SK-N-SH (cell line): ENCODE results near the gene MYNN. TPM values are rescaled to one million over a fixed set of nuclear protein-coding genes. Genes with fewer than 3 reads are reported as not detected.

Experiments
- CTCF ChIA-PET: fragments of 300-600, 350-600 bp; formaldehyde crosslinking; extraction: SDS; loops from one replicate; lab custom pipeline; 2021; lab: Yijun Ruan, JAX
- POLR2A ChIA-PET: fragments of 350-600 bp; sonication (Branson Sonifier 250); formaldehyde crosslinking; extraction: SDS; loops from one replicate; lab custom pipeline; 2020; ENCODE audit warnings: antibody characterized with exemption, inconsistent platforms; lab: Yijun Ruan, JAX
- DNase-seq: peaks from one replicate; pipeline ENCODE4 v3.0.0; 2012
- H2AFZ ChIP-seq: fragments of 200-600 bp; sonication (generic); 2 replicates; pipeline ENCODE4 v1.8.1; 2016; ENCODE audit warnings: antibody characterized with exemption, mild to moderate bottlenecking, low read depth
- H3F3A ChIP-seq: fragments of 200-600 bp; sonication (generic); replicated peaks from 2 replicates; pipeline ENCODE3; 2016; ENCODE audit warnings: antibody characterized with exemption, mild to moderate bottlenecking; ENCODE audit not compliant: insufficient read depth
- H3K27ac ChIP-seq, 2 experiments: fragments of 200-500 bp in 1 of 2; fragments of 200-600 bp in 1 of 2; sonication (Bioruptor generic) in 1 of 2; sonication (generic), shearing (Covaris generic) in 1 of 2; 2 replicates each; pipeline versions ENCODE4 v1.5.1 to v1.6.1; 2014 to 2016; ENCODE audit warnings: low read depth in 2 of 2, inconsistent platforms in 1 of 2, low read length in 1 of 2, mild to moderate bottlenecking in 1 of 2, mixed read lengths in 1 of 2
- H3K27me3 ChIP-seq: fragments of 200-600 bp; sonication (generic), shearing (Covaris generic); 2 replicates; pipeline ENCODE4 v1.6.1; 2016; ENCODE audit warnings: mixed run types; ENCODE audit not compliant: insufficient read depth
- H3K36me3 ChIP-seq, 2 experiments: fragments of 200-500 bp in 1 of 2; fragments of 200-600 bp in 1 of 2; sonication (Bioruptor generic) in 1 of 2; sonication (generic) in 1 of 2; replicated peaks in 1 of 2; 2 replicates each; pipeline versions ENCODE3 to v1.5.1; 2014 to 2016; ENCODE audit warnings: low read length in 1 of 2, mild to moderate bottlenecking in 1 of 2; ENCODE audit not compliant: insufficient read depth in 2 of 2, control insufficient read depth in 1 of 2
- H3K4me1 ChIP-seq, 2 experiments: fragments of 200-500 bp in 1 of 2; fragments of 200-600 bp in 1 of 2; sonication (Bioruptor generic) in 1 of 2; sonication (generic), shearing (Covaris generic) in 1 of 2; 2 replicates each; pipeline versions ENCODE4 v1.5.1 to v1.6.1; 2014 to 2016; ENCODE audit warnings: low read depth in 1 of 2, low read length in 1 of 2, mixed run types in 1 of 2; ENCODE audit not compliant: insufficient read depth in 2 of 2, control insufficient read depth in 1 of 2
- H3K4me2 ChIP-seq: fragments of 200-600 bp; sonication (generic), shearing (Covaris generic); 2 replicates; pipeline ENCODE4 v1.6.1; 2017; ENCODE audit warnings: mixed run types
- H3K4me3 ChIP-seq, 2 experiments: fragments of 200-500 bp in 1 of 2; fragments of 200-600 bp in 1 of 2; sonication (Bioruptor generic) in 1 of 2; sonication (generic), shearing (Covaris generic) in 1 of 2; 2 replicates each; pipeline versions ENCODE4 v1.5.1 to v1.8.1; 2014 to 2016; ENCODE audit warnings: low read depth in 2 of 2, inconsistent platforms in 1 of 2, low read length in 1 of 2, mild to moderate bottlenecking in 1 of 2, mixed read lengths in 1 of 2, moderate library complexity in 1 of 2
- H3K79me2 ChIP-seq: fragments of 200-600 bp; sonication (generic); 2 replicates; pipeline ENCODE4 v1.8.1; 2017; ENCODE audit warnings: mild to moderate bottlenecking; ENCODE audit not compliant: insufficient read depth
- H3K9ac ChIP-seq: fragments of 200-600 bp; sonication (generic); 2 replicates; pipeline ENCODE4 v1.6.1; 2017; ENCODE audit warnings: mixed run types
- H3K9me2 ChIP-seq: fragments of 200-600 bp; sonication (generic); 2 replicates; pipeline ENCODE4 v1.6.1; 2017; ENCODE audit warnings: mixed run types
- H3K9me3 ChIP-seq: fragments of 200-600 bp; sonication (generic); 2 replicates; pipeline ENCODE4 v1.6.1; 2017; ENCODE audit warnings: mixed run types, mild to moderate bottlenecking, moderate library complexity
- H4K20me1 ChIP-seq: fragments of 200-600 bp; sonication (generic); 2 replicates; pipeline ENCODE4 v1.6.1; 2017; ENCODE audit warnings: mild to moderate bottlenecking, mixed run types; ENCODE audit not compliant: insufficient read depth
- CHD2 ChIP-seq: fragments of 150-350 bp; IDR thresholded peaks from 2 replicates; pipeline ENCODE4 v1.6.1; 2018; ENCODE audit warnings: low read length; ENCODE audit not compliant: partially characterized antibody
- ELF1 ChIP-seq: IDR thresholded peaks from 2 replicates; pipeline ENCODE4 v1.4.0; 2012
- EZH2phosphoT487 ChIP-seq: fragments of 200-600 bp; sonication (generic); IDR thresholded peaks from 2 replicates; pipeline ENCODE4 v1.6.1; 2017; ENCODE audit warnings: low read depth, mixed run types, mild to moderate bottlenecking, antibody characterized with exemption, moderate library complexity, borderline replicate concordance
- FOSL2 ChIP-seq: IDR thresholded peaks from 2 replicates; pipeline ENCODE4 v1.4.0; 2012; ENCODE audit warnings: low read depth, mild to moderate bottlenecking, moderate library complexity, borderline replicate concordance
- FOXJ3 ChIP-seq: sonication (generic); formaldehyde crosslinking; IDR thresholded peaks from 2 replicates; pipeline ENCODE4 v1.5.1; 2020; ENCODE audit warnings: mild to moderate bottlenecking, missing genetic modification reagents
- FOXM1 ChIP-seq: IDR thresholded peaks from 2 replicates; pipeline ENCODE4 v1.4.0; 2012; ENCODE audit warnings: low read depth, mild to moderate bottlenecking
- GABPA ChIP-seq: IDR thresholded peaks from 2 replicates; pipeline ENCODE4 v1.4.0; 2012; ENCODE audit warnings: low read depth, mild to moderate bottlenecking
- GATA2 ChIP-seq: sonication (generic); formaldehyde crosslinking; IDR thresholded peaks from 2 replicates; pipeline ENCODE4 v1.5.0; 2020; ENCODE audit warnings: mild to moderate bottlenecking, missing genetic modification reagents
- POLR2AphosphoS5 ChIP-seq: IDR thresholded peaks from 2 replicates; pipeline ENCODE4 v1.6.1; 2012; ENCODE audit warnings: low read depth, low read length
- RCOR1 ChIP-seq: fragments of 150-350 bp; IDR thresholded peaks from 2 replicates; pipeline ENCODE4 v1.6.1; 2017; ENCODE audit warnings: antibody characterized with exemption, low read length
- RFX5 ChIP-seq: IDR thresholded peaks from 2 replicates; pipeline ENCODE4 v1.6.1; 2012; ENCODE audit warnings: mild to moderate bottlenecking, improper control_type of control experiment, low read length
- TAF1 ChIP-seq: IDR thresholded peaks from 2 replicates; pipeline ENCODE4 v1.6.1; 2012; ENCODE audit warnings: low read depth, mild to moderate bottlenecking, low read length, moderate library complexity, borderline replicate concordance
- TCF12 ChIP-seq: IDR thresholded peaks from 2 replicates; pipeline ENCODE4 v1.4.0; 2012
- TEAD4 ChIP-seq: IDR thresholded peaks from 2 replicates; pipeline ENCODE4 v1.4.0; 2012; ENCODE audit warnings: mild to moderate bottlenecking, borderline replicate concordance; ENCODE audit not compliant: insufficient read depth
- YY1 ChIP-seq: IDR thresholded peaks from 2 replicates; pipeline ENCODE4 v1.4.0; 2012; ENCODE audit warnings: low read depth, mild to moderate bottlenecking
- WGBS: methylation state at CpG from one replicate; pipeline ENCODE4 v1.1.6; 2017; ENCODE audit warnings: low lambda C conversion rate; 5-methylcytosine and 5-hydroxymethylcytosine counted together
- polyA plus RNA-seq, 3 experiments: library from polyadenylated mRNA; depleted of rRNA; stranded (reverse); fragments of >200 nt; gene quantifications; 2 replicates each; pipeline ENCODE4 v1.2.3, GENCODE V29; 2012
- TF ChIP-seq, protein P1 (sequence below): IDR thresholded peaks from 2 replicates; pipeline ENCODE4 v1.4.0; 2012; ENCODE audit warnings: low read depth, borderline replicate concordance
- TF ChIP-seq, protein P2 (sequence below): fragments of 150-350 bp; IDR thresholded peaks from 2 replicates; pipeline ENCODE4 v1.6.1; 2017; ENCODE audit warnings: antibody characterized with exemption, low read length, low read depth, borderline replicate concordance
- TF ChIP-seq, protein P3 (sequence below): IDR thresholded peaks from 2 replicates; pipeline ENCODE4; 2012
- TF ChIP-seq, protein P4 (sequence below): fragments of 150-350 bp; IDR thresholded peaks from 2 replicates; pipeline ENCODE4 v1.6.1; 2016; ENCODE audit warnings: mild to moderate bottlenecking, low read depth, low read length

The MYNN gene
- polyA plus RNA-seq, 1 of the 3 experiments (the other 2 are of a cell fraction): 9.7 TPM

DNA sequence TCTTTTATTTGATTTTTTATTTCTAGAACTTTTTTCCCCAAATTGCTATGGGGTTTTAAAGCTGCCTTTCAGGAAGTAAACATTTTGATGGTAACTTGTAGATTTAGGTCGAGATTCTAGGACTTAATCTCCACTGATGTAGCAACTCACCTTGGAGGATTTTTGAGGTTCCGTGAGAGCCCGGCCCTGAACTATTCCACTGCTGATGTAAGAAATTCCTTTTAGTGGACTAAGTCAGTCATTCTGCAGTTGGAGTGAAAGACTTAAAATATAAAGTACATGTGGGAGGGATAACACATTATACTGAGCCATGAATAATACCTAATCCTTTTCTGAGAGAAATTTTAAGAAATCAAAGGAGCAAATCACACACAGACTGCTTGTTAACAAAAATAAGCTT, 52.1 kb downstream of the MYNN start:
- Histone ChIP-seq H3K36me3 (no peaks in the 10 kb centered on the region), H3F3A (no peaks in the 10 kb centered on the region), H3K4me2 (no peak overlapping the region), H3K4me3 (no peak overlapping the region), H3K27ac (no peak overlapping the region), H3K9me2 (no peaks in the 10 kb centered on the region), H3K9ac (no peak overlapping the region), H3K79me2 (no peaks in the 10 kb centered on the region), H3K27me3 (no peaks in the 10 kb centered on the region), H2AFZ (no peak overlapping the region), H3K9me3 (no peaks in the 10 kb centered on the region; the same call in 1 of the 2 replicates), H4K20me1 (no peaks in the 10 kb centered on the region), H3K4me1 (no peaks in the 10 kb centered on the region; a peak in 1 of 4 replicates)
- no peak for TF ChIP-seq TEAD4
- no peak for TF ChIP-seq ELF1
- TF ChIP-seq CHD2: no peak
- no peak for TF ChIP-seq RFX5
- TF ChIP-seq TCF12: no peak
- TF ChIP-seq YY1: no peak
- TF ChIP-seq POLR2AphosphoS5: no peak
- TF ChIP-seq, protein P1, sequence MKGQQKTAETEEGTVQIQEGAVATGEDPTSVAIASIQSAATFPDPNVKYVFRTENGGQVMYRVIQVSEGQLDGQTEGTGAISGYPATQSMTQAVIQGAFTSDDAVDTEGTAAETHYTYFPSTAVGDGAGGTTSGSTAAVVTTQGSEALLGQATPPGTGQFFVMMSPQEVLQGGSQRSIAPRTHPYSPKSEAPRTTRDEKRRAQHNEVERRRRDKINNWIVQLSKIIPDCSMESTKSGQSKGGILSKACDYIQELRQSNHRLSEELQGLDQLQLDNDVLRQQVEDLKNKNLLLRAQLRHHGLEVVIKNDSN: no peak
- TF ChIP-seq, protein P2, sequence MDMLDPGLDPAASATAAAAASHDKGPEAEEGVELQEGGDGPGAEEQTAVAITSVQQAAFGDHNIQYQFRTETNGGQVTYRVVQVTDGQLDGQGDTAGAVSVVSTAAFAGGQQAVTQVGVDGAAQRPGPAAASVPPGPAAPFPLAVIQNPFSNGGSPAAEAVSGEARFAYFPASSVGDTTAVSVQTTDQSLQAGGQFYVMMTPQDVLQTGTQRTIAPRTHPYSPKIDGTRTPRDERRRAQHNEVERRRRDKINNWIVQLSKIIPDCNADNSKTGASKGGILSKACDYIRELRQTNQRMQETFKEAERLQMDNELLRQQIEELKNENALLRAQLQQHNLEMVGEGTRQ: no peak
- TF ChIP-seq, protein P3, sequence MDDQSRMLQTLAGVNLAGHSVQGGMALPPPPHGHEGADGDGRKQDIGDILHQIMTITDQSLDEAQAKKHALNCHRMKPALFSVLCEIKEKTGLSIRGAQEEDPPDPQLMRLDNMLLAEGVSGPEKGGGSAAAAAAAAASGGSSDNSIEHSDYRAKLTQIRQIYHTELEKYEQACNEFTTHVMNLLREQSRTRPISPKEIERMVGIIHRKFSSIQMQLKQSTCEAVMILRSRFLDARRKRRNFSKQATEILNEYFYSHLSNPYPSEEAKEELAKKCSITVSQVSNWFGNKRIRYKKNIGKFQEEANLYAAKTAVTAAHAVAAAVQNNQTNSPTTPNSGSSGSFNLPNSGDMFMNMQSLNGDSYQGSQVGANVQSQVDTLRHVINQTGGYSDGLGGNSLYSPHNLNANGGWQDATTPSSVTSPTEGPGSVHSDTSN: no peak
- TF ChIP-seq GATA2 (CRISPR knock-in tag): no peak
- TF ChIP-seq GABPA: no peak
- no peak for TF ChIP-seq RCOR1
- TF ChIP-seq FOXJ3 (CRISPR knock-in tag): no peak
- no peak for TF ChIP-seq TAF1
- 67% methylated on average over 3 of the region's 3 CpGs for WGBS
- no peak for DNase-seq
- ChIA-PET POLR2A (no interaction called here), CTCF (no interaction called here)

DNA sequence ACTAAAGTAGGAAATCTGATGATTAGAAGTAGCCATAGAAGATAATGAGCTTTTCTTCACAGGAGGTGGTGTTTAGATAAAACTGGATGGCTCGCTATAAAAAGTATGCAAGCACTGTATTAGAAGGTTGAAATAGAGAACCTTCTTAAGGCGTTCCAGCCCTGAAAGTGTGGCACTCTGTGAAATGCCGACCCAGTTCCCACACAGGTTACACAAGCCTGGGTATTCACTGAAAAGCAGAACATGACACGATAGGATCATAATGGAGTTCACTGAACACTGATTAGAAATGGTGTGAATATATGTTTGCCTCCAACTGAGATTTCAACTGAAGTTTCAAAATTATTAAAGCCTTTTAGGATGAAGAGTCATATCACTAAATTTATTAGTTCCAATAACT, 54.5 kb downstream of the MYNN start:
- no peak overlapping the region for H3K27ac ChIP-seq
- TF ChIP-seq, protein P2: no peak
- no peak for TF ChIP-seq FOXM1
- no peak for TF ChIP-seq EZH2phosphoT487
- TF ChIP-seq, protein P1: no peak
- TF ChIP-seq YY1: no peak
- TF ChIP-seq, protein P4, sequence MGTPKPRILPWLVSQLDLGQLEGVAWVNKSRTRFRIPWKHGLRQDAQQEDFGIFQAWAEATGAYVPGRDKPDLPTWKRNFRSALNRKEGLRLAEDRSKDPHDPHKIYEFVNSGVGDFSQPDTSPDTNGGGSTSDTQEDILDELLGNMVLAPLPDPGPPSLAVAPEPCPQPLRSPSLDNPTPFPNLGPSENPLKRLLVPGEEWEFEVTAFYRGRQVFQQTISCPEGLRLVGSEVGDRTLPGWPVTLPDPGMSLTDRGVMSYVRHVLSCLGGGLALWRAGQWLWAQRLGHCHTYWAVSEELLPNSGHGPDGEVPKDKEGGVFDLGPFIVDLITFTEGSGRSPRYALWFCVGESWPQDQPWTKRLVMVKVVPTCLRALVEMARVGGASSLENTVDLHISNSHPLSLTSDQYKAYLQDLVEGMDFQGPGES: no peak
- no peak for TF ChIP-seq TAF1
- no peak for TF ChIP-seq GABPA
- TF ChIP-seq TEAD4: no peak
- TF ChIP-seq FOSL2: no peak
- no peak for TF ChIP-seq CHD2
- TF ChIP-seq TCF12: no peak
- TF ChIP-seq, all 33 proteins: peak for 0
- H3K36me3 ChIP-seq: no peaks in the 10 kb centered on the region
- no peaks in the 10 kb centered on the region for H3K9me2 ChIP-seq
- no peaks in the 10 kb centered on the region for H3K4me1 ChIP-seq
- H3K4me3 ChIP-seq: no peak overlapping the region
- no peaks in the 10 kb centered on the region for H3K27me3 ChIP-seq
- H3K9ac ChIP-seq: no peak overlapping the region
- H3K4me2 ChIP-seq: no peak overlapping the region
- CTCF ChIA-PET: interaction anchor here (1.2 kb wide), 1 partner anchor 14 kb away, joined by 3 read pairs; no protein-coding TSS in a partner anchor
- no peaks in the 10 kb centered on the region for H4K20me1 ChIP-seq
- no peak for DNase-seq
- H3K79me2 ChIP-seq: no peaks in the 10 kb centered on the region
- POLR2A ChIA-PET: interaction anchor here (0.6 kb wide), 1 partner anchor 15 kb away, joined by 4 read pairs; the partner anchor contains the start of genes LRRC34 and LRRIQ4
- H3K9me3 ChIP-seq: no peaks in the 10 kb centered on the region; the same call in 1 of the 2 replicates
- no peaks in the 10 kb centered on the region for H3F3A ChIP-seq
- no peak overlapping the region for H2AFZ ChIP-seq
- 78% methylated on average over 4 of the region's 4 CpGs for WGBS
